Measurements from ENCODE around the gene GGCX. TPM values are rescaled to one million over a fixed set of nuclear protein-coding genes. Genes with fewer than 3 reads are reported as not detected.
A peak's percentile ranks its signal among the peaks of the same experiment; 100 is the strongest.
"Not testable (repeated sequence)": the region's sequence is repeated elsewhere in the genome, so short reads cannot be mapped to it uniquely, and the experiment has no call there.

Gene GGCX
- total RNA-seq, 2 experiments from 2014 or later = 20.8 to 22.8 TPM

GRCh38 chr2:85553184-85553583 lies 8.1 kb downstream of the GGCX start:
- Mint-ChIP-seq H3K4me3 (no peak overlapping the region), H3K36me3 (ENCODE audit: low read depth) (peaks cover 36% of the 10 kb centered on the region), H3K4me1 (peaks cover 6% of the 10 kb centered on the region), H3K27me3 (no peaks in the 10 kb centered on the region), H3K9me3 (no peaks in the 10 kb centered on the region), H3K27ac (no peak overlapping the region)
- ChIA-PET CTCF (interaction anchor here (6.4 to 6.7 kb wide), 2 partner anchors 13 to 133 kb away, joined by 40 to 65 read pairs; partner anchors contain the start of genes MAT2A and SH2D6), POLR2A (no interaction called here)
- DNase-seq = no peak

DNA sequence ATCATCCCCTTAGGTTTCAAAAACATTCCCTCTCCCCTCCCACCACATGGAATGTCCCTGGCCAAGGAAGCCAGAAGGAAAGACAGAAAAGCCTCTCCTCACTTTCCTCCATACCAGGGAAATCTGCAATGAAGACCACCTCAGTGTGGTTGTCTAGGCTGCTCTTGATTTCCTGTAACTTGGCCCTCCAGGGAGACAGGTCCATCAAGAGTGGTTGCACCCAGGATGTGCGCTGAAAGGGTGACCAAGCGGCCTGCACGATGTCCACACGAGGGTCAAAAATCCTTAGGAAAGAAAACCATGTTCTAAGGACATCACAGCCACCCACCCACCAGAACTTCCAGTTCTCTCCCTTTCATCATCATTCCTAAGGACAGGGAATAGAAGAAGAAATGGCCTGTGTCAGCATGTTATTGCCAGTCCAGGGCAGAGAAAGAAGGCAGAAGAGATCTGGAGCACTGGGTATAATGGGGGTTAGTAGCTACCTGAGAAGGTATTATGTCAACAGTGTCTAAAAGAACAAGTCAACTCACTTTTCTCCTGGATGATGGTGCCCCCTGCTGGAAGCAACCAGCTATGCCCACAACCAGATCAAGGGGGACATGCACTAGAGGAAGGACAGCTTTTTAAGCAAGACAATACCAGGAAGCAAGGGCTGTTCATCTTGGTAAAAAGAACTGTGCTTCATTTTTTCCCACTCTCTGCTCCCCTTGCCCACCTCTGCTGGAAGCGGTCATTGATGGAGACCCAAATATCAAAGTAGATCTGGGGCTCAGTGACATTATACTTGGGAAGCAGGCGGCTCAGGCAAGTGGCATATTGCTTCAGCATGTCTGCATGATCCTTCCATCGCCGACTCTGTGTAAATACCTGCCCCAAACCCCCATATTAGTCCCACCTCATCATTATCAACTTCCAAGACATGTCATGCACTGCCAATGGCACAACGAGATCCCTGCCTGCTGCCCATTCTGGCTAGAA lies 9.3 kb downstream of the GGCX start:
- Mint-ChIP-seq H3K27ac (peak overlapping the region; percentile 31), H3K4me1 (peaks cover 5% of the 10 kb centered on the region), H3K9me3 (no peaks in the 10 kb centered on the region), H3K27me3 (no peaks in the 10 kb centered on the region), H3K4me3 (no peak overlapping the region), H3K36me3 (ENCODE audit: low read depth) (peaks cover 42% of the 10 kb centered on the region)
- peak; percentile 94 for DNase-seq
- ChIA-PET POLR2A (interaction anchor here (1.1 to 1.3 kb wide), 2 partner anchors 13 to 132 kb away, joined by 5 read pairs; partner anchors contain the start of gene MAT2A), CTCF (interaction anchor here (0.5 to 6.7 kb wide), 25 partner anchors 10 to 198 kb away, joined by 3 to 65 read pairs (median 4); partner anchors contain the start of genes C2orf68, ELMOD3, GGCX and MAT2A)

- Mint-ChIP-seq H3K4me3 (no peak overlapping the region), H3K27ac (no peak overlapping the region), H3K9me3 (no peaks in the 10 kb centered on the region), H3K4me1 (peaks cover 5% of the 10 kb centered on the region), H3K27me3 (no peaks in the 10 kb centered on the region), H3K36me3 (ENCODE audit: low read depth) (peaks cover 51% of the 10 kb centered on the region)
- ChIA-PET POLR2A (interaction anchor here (0.9 to 1.1 kb wide), 2 partner anchors 10 to 223 kb away, joined by 7 to 8 read pairs; partner anchors contain the start of gene TGOLN2), CTCF (interaction anchor here (1.3 to 6.7 kb wide), 7 partner anchors 10 to 160 kb away, joined by 4 to 65 read pairs (median 21); partner anchors contain the start of genes GGCX, MAT2A and SH2D6)
- DNase-seq = no peak
Observed at GRCh38 chr2:85550486-85550885, 10.8 kb downstream of the GGCX start.

DNA sequence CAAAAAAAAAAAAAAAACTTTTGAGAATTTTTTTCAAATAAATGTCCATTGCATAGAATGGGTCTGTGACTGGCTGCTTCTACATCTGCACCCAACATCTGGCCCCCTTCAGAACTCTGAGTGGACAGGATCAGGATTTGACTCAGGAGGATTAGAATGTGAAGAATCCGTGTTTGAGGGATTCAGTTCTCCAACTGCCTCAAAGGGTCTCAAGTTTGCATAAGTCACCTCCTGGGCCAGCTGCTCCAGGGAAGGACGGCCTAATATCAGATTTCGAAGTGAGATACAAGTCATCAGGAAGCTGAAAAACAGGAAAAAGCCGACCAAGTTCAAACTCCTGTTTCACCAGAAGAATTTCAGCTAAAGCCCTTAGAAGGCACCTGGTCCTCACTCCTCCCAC lies 11.5 kb downstream of the GGCX start:
- peak overlapping the region; percentile 19 for H3K27ac Mint-ChIP-seq
- ChIA-PET CTCF (interaction anchor here (0.6 to 6.7 kb wide), 8 partner anchors 9 to 590 kb away, joined by 3 to 65 read pairs (median 12); partner anchors contain the start of genes GGCX, MAT2A and SH2D6), POLR2A (interaction anchor here (0.8 to 1.1 kb wide), 3 partner anchors 11 to 223 kb away, joined by 4 to 8 read pairs (median 7); partner anchors contain the start of genes MAT2A and TGOLN2)
- H3K27me3 Mint-ChIP-seq = no peaks in the 10 kb centered on the region
- peaks cover 5% of the 10 kb centered on the region for H3K4me1 Mint-ChIP-seq
- H3K9me3 Mint-ChIP-seq = no peaks in the 10 kb centered on the region
- no peak overlapping the region for H3K4me3 Mint-ChIP-seq
- no peak for DNase-seq
- H3K36me3 Mint-ChIP-seq (ENCODE audit: low read depth) = peaks cover 55% of the 10 kb centered on the region

- ChIA-PET POLR2A (no interaction called here), CTCF (interaction anchor here (0.7 to 6.7 kb wide), 8 partner anchors 8 to 157 kb away, joined by 3 to 65 read pairs (median 4); partner anchors contain the start of genes C2orf68, GGCX, MAT2A and SH2D6)
- Mint-ChIP-seq H3K27ac (peak overlapping the region; percentile 57), H3K36me3 (ENCODE audit: low read depth) (peaks cover 56% of the 10 kb centered on the region), H3K4me1 (peaks cover 9% of the 10 kb centered on the region), H3K9me3 (no peaks in the 10 kb centered on the region), H3K27me3 (no peaks in the 10 kb centered on the region), H3K4me3 (no peak overlapping the region)
- no peak for DNase-seq
Observed at GRCh38 chr2:85549095-85549494, 12.2 kb downstream of the GGCX start.

DNA sequence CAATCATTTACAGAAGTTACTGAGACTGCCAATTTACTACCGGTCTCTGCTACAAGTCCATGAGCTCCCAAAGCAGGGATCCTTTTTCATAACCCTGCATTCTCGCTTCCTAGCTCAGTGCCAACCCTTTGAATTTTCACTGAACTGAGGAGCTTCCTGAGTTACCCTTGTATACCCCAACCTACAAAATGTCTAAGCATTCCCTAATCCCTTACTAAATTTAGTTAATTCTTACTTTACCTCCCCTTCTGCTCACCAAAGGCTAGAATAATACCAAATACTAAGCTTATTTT lies 12.7 kb downstream of the GGCX start:
- Mint-ChIP-seq H3K36me3 (ENCODE audit: low read depth) (peaks cover 61% of the 10 kb centered on the region), H3K4me3 (no peak overlapping the region), H3K27me3 (no peaks in the 10 kb centered on the region), H3K9me3 (no peaks in the 10 kb centered on the region), H3K4me1 (peaks cover 13% of the 10 kb centered on the region), H3K27ac (peak overlapping the region; percentile 57)
- no peak for DNase-seq
- POLR2A ChIA-PET = interaction anchor here (0.6 to 0.7 kb wide), 2 partner anchors 64 to 140 kb away, joined by 3 to 5 read pairs; no protein-coding TSS in a partner anchor
- CTCF ChIA-PET = interaction anchor here (0.8 to 6.7 kb wide), 7 partner anchors 8 to 157 kb away, joined by 3 to 65 read pairs (median 5); partner anchors contain the start of genes C2orf68, GGCX, MAT2A and SH2D6

GRCh38 chr2:85547859-85548607 lies 13.3 kb downstream of the GGCX start:
- H3K27ac Mint-ChIP-seq = peak overlapping the region; percentile 65
- H3K4me3 Mint-ChIP-seq = no peak overlapping the region
- H3K4me1 Mint-ChIP-seq = peaks cover 17% of the 10 kb centered on the region
- H3K36me3 Mint-ChIP-seq (ENCODE audit: low read depth) = peaks cover 66% of the 10 kb centered on the region
- no peak for DNase-seq
- CTCF ChIA-PET = interaction anchor here (0.8 to 6.7 kb wide), 7 partner anchors 7 to 157 kb away, joined by 3 to 65 read pairs (median 3); partner anchors contain the start of genes C2orf68, GGCX, MAT2A and SH2D6
- POLR2A ChIA-PET = interaction anchor here (0.6 to 0.7 kb wide), 2 partner anchors 64 to 140 kb away, joined by 3 to 5 read pairs; no protein-coding TSS in a partner anchor
- no peaks in the 10 kb centered on the region for H3K27me3 Mint-ChIP-seq
- no peaks in the 10 kb centered on the region for H3K9me3 Mint-ChIP-seq

DNA sequence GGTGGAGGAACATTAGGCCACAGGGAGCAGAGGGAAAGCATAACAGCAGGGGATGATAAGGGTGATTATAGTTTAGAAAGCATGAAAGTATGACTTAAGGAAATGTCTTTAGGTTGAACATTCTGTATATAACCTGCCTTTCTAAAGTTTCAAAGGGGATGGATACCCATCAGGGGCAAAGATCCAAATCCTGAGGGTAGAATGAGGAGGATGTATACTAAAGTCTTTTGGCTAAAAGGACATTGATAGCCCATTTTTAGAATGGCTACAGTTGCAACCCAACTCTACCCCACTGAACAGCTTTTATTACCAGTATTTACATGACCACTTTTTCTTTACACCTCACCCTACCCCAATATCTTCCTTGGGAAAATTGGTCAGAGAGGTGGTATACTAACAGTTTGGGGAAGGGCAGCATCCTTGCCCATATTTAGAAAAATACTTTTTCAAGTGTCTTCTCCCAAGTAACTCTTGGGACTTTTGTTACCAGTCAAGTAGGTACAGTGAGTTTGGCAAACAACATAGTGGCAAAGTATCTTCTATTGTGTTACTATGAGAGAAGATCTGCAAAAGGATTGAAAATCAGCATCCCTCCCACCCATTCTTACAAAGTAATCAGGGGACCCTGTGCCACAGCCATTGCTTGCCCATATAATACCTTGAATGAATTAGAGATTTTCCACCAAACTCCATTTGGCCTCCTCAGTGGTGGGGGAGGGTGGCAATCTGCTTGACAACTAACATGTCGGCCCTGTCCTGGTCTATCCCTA lies 14.0 kb downstream of the GGCX start:
- Mint-ChIP-seq H3K4me1 (peaks cover 23% of the 10 kb centered on the region), H3K36me3 (ENCODE audit: low read depth) (peaks cover 72% of the 10 kb centered on the region), H3K27me3 (no peaks in the 10 kb centered on the region), H3K9me3 (no peaks in the 10 kb centered on the region), H3K27ac (no peak overlapping the region), H3K4me3 (no peak overlapping the region)
- ChIA-PET CTCF (interaction anchor here (0.9 to 5.2 kb wide), 3 partner anchors 15 to 156 kb away, joined by 3 to 44 read pairs (median 3); partner anchors contain the start of gene GGCX), POLR2A (no interaction called here)
- no peak for DNase-seq

GRCh38 chr2:85545780-85546240 lies 15.5 kb downstream of the GGCX start:
- Mint-ChIP-seq H3K27ac (no peak overlapping the region), H3K27me3 (no peaks in the 10 kb centered on the region), H3K9me3 (no peaks in the 10 kb centered on the region), H3K36me3 (ENCODE audit: low read depth) (peaks cover 72% of the 10 kb centered on the region), H3K4me1 (peaks cover 33% of the 10 kb centered on the region), H3K4me3 (no peak overlapping the region)
- DNase-seq = no peak
- CTCF ChIA-PET = interaction anchor here (0.8 to 2.4 kb wide), 5 partner anchors 41 to 191 kb away, joined by 3 to 5 read pairs (median 4); no protein-coding TSS in a partner anchor
- POLR2A ChIA-PET = interaction anchor here (0.6 to 1.1 kb wide), 3 partner anchors 11 to 923 kb away, joined by 3 to 4 read pairs (median 4); no protein-coding TSS in a partner anchor

DNA sequence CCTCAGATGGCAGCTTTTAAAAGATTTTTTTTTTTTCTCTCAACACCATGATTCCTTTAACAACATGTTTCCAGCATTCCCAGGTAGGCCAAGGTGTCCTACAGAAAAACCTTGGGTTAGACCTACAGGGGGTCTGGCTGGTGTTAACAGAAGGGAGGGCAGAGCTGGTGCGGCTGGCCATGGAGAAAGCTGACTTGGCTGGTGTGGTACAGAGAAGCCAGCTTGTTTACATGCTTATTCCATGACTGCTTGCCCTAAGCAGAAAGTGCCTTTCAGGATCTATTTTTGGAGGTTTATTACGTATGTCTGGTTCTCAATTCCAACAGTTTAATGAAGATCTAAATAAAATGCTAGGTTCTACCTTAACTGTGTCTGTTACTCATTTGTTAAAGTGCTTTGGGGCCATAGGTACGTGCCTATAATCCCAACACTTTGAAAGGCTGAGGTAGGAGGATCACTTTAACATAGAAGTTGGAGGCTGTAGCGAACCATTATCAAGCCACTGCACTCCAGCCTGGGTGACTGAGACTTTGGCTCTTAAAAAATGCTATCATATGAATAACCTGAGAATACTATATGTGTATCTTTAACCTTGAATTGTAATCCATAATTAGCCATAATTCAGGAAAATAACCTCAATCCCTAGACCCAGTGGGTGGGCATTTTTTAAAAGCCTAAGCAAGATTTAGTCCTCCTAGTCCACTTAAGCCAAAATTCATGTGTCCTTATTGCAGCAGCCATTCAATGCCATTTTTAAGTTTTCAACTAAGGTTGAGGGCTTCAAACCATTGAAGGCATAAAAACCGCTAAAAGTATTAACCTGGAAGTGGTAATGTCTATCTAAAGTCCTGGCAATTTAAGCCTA lies 16.1 kb downstream of the GGCX start:
- Mint-ChIP-seq H3K36me3 (ENCODE audit: low read depth) (peaks cover 76% of the 10 kb centered on the region), H3K4me1 (peaks cover 39% of the 10 kb centered on the region)
- DNase-seq, H3K27ac Mint-ChIP-seq, H3K4me3 Mint-ChIP-seq, H3K27me3 Mint-ChIP-seq, H3K9me3 Mint-ChIP-seq: not testable (repeated sequence)
- ChIA-PET POLR2A (interaction anchor here (0.6 to 1.1 kb wide), 2 partner anchors 11 to 491 kb away, joined by 4 read pairs; no protein-coding TSS in a partner anchor), CTCF (interaction anchor here (0.8 to 2.4 kb wide), 8 partner anchors 41 to 190 kb away, joined by 3 to 5 read pairs (median 3); no protein-coding TSS in a partner anchor)

Measured in activated CD4-positive, alpha-beta T cell treated with anti-CD3 and anti-CD28 coated beads, Interleukin-2, amount 10 ng/mL, durations not matched to agents 7 days and 5 days (primary cell).